ENCODE results near the gene LRIG2.
"Not testable (repeated sequence)": the region's sequence is repeated elsewhere in the genome, so short reads cannot be mapped to it uniquely, and the experiment has no call there.

Gene LRIG2

GRCh38 chr1:113072757-113073478, at the start of gene LRIG2:
Gene LRIG2, plus strand, starts transcription at chr1:113073198. Its CDS starts 209 bp downstream, at chr1:113073407.
- peak; percentile 97 to 99 for DNase-seq (ENCODE audit: low read depth in 2 of 2)

DNA sequence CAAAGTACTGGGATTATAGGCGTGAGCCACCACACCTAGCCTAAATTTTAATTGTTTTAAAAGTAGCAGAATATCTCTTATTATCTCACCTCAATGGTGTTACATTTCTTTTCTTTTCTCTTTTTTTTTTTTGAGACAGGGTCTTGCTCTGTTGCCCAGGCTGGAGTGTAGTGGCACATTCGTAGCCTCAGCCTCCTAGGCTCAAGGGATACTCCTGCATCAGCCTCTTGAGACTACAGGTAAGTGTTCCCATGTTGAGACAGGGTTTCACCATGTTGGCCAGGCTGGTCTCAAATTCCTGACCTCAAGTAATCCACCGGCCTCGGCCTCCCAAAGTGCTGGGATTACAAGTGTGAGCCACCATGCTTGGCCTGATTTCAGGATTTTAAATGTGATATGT, 49.7 kb upstream of the LRIG2 start:
- DNase-seq (ENCODE audit: low read depth in 2 of 2) = not testable (repeated sequence)

DNA sequence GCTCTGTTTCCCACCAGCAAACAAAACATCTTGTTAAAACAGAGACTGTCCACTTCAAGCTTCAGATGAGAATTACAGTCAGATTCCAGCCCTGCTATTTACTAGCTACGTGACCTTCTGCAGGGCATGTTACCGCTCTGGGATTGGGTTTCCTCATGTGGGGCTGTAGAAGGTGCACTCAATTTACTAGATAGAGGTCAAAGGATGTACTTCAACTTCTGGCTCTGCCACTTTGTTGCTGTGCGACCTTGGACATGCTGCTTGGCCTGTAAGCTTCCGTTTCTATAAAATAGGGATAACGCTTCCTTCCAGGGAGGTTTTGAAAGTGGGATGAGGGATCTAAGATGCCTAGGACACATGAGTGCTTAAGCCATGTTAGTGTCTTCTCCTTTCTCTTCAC, 46.0 kb upstream of the LRIG2 start:
- DNase-seq (ENCODE audit: low read depth in 2 of 2) = no peak

DNA sequence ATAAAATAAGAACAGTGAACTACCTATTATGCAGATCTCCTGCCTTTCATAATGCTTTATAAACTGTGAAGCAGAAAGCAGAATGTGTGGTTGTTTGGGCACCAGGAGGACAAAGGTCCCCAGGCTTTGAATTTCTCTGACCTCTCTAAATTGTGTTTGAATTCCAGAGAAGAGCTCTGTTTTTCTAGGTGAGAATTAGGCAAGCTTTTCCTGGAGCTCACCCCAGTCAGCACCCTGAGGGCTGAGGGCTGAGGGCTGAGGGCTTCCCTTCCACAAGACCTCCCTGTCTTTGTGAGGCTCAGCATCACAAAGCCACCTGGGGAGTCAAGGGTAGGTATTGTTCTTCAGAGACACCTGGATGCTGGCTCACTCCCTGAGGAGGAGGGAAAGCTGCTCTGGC, 45.5 kb upstream of the LRIG2 start:
- no peak for DNase-seq (ENCODE audit: low read depth in 2 of 2)

- DNase-seq (ENCODE audit: low read depth in 2 of 2) = no peak
Measured at GRCh38 chr1:113029822-113030221, 43.2 kb upstream of the LRIG2 start.

DNA sequence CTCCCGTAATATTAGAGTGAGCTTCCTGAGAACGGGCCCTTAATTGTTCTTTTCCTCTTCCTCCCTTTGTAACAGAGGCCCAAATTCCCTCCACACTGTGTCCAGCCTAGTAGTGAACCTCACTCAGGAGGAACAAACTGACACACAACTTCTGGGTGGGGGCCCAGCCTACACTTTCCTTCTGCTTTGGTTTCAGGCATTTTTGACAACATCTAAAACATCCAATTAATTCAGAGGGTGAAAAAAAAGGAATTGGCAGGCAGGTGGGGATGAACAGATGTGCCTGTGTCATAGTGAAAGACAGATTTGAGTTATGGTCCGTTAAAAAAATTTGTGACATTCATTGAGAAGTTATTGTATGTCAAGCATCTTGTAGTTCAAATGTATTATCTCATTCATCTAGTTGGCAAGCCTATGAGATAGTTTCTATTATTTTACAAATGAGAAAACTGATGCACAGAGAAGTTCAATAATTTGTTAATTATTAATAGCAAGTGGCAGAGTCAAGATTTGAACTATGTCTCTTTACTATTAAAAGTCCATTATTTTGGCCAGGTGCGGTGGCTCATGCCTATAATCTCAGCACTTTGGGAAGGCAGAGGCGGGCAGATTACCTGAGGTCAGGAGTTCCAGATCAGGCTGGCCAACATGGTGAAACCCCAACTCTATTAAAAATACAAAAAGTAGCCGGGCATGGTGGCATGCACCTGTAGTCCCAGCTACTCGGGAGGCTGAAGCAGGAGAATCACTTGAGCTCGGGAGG, 41.6 kb upstream of the LRIG2 start:
- DNase-seq (ENCODE audit: low read depth in 2 of 2) = no peak

DNA sequence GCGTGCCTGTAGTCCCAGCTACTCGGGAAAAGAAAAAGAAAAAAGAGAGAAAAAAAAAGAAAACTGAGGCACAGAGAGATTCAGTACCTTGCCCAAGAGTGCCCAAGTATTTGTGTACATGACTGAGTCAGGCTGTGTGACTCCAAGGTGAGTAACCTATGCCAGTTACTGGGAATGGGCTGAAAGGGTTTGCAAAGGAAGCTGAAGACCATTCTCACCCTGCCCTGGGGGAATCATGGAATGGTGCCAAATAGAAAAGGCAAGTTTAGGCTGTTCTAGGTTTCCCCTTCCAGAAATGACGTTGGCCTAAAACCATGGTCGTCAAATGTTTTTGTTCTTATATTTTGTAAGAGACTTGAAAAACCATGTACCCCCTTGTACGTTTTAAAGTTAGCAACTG, 37.9 kb upstream of the LRIG2 start:
- DNase-seq (ENCODE audit: low read depth in 2 of 2) = no peak

GRCh38 chr1:113036639-113037321, 36.2 kb upstream of the LRIG2 start:
- DNase-seq (ENCODE audit: low read depth in 2 of 2) = no peak

GRCh38 chr1:113040041-113040440, 33.0 kb upstream of the LRIG2 start:
- no peak for DNase-seq (ENCODE audit: low read depth in 2 of 2)

- no peak for DNase-seq (ENCODE audit: low read depth in 2 of 2)
Measured at GRCh38 chr1:113040718-113041412, 32.1 kb upstream of the LRIG2 start.

GRCh38 chr1:113041569-113042284, 31.3 kb upstream of the LRIG2 start:
- no peak for DNase-seq (ENCODE audit: low read depth in 2 of 2)

GRCh38 chr1:113042285-113043143, 30.5 kb upstream of the LRIG2 start:
- no peak for DNase-seq (ENCODE audit: low read depth in 2 of 2)

- not testable (repeated sequence) for DNase-seq (ENCODE audit: low read depth in 2 of 2)
Measured at GRCh38 chr1:113043144-113043488, 29.9 kb upstream of the LRIG2 start.

GRCh38 chr1:113046569-113046968, 26.4 kb upstream of the LRIG2 start:
- DNase-seq (ENCODE audit: low read depth in 2 of 2) = no peak

GRCh38 chr1:113048064-113048463, 24.9 kb upstream of the LRIG2 start:
- no peak for DNase-seq (ENCODE audit: low read depth in 2 of 2)

- no peak for DNase-seq (ENCODE audit: low read depth in 2 of 2)
Measured at GRCh38 chr1:113053344-113054126, 19.5 kb upstream of the LRIG2 start.

GRCh38 chr1:113055570-113055969, 17.4 kb upstream of the LRIG2 start:
- DNase-seq (ENCODE audit: low read depth in 2 of 2) = no peak

DNA sequence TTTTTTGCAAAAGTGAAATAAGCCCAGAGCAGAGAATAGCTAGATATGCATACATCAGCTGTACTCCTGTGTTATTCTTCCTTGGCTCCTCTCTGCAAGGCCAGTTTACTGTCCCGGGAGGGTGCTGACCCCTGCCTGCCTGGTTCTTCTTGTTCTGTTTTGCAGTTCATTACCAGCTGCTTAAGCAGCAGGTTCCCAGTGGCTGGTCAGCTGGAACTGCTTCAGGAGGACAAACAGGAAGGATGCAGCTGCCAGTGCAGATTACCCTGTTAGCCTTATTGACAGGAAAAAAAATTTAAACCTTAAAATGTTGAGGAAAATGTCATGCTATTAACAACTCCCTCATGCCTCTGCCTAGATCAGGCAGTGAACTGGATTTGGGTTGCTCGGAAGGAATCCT, 16.0 kb upstream of the LRIG2 start:
- DNase-seq (ENCODE audit: low read depth in 2 of 2) = no peak

GRCh38 chr1:113058941-113059706, 13.9 kb upstream of the LRIG2 start:
- no peak for DNase-seq (ENCODE audit: low read depth in 2 of 2)

Measured in stimulated activated CD4-positive, alpha-beta T cell treated with anti-CD3 and anti-CD28 coated beads, Interleukin-4, amount 100 ng/mL, for 48 hours (primary cell).